ENCODE measurements around the gene TSPAN18. TPM values are rescaled to one million over a fixed set of nuclear protein-coding genes. Genes with fewer than 3 reads are reported as not detected.
A peak's percentile ranks its signal among the peaks of the same experiment; 100 is the strongest.

The TSPAN18 gene
- total and polyA plus RNA-seq, 4 experiments from 2014 or later, result 7.3 to 48.6 (median 18.2) TPM

- H3K27ac Mint-ChIP-seq, result peak overlapping the region in 1 of 7 donors; percentile 57
- Histone ChIP-seq H3K36me3 (ENCODE audit: insufficient read depth, low read length) (peaks cover 17% of the 10 kb centered on the region), H3K9me3 (ENCODE audit: control insufficient read depth in 1 of 2, low read length in 2 of 2) (no peaks in the 10 kb centered on the region), H3K27me3 (ENCODE audit: insufficient read depth, low read length) (no peaks in the 10 kb centered on the region), H3K4me3 (ENCODE audit: low read length in 2 of 2) (no peak overlapping the region), H3K27ac (ENCODE audit: low read depth, low read length) (no peak overlapping the region), H3K4me1 (ENCODE audit: insufficient read depth, low read length) (no peaks in the 10 kb centered on the region)
- ChIA-PET POLR2A (ENCODE audit: partially characterized antibody) (no interaction called here), CTCF (ENCODE audit: partially characterized antibody) (interaction anchor here (2.4 kb wide), 1 partner anchor 11 kb away, joined by 7 read pairs; no protein-coding TSS in a partner anchor)
- no peaks in the 10 kb centered on the region for H3K4me1 Mint-ChIP-seq
- H3K4me3 Mint-ChIP-seq, result no peak overlapping the region
- peaks cover 15 to 42% of the 10 kb centered on the region in 2 donors for H3K36me3 Mint-ChIP-seq
- DNase-seq, result no peak
- intact Hi-C loops (cut with micrococcal nuclease), result no loop called here
- H3K9me3 Mint-ChIP-seq, result no peaks in the 10 kb centered on the region
- no peaks in the 10 kb centered on the region for H3K27me3 Mint-ChIP-seq
Measured at GRCh38 chr11:44916801-44917385, 190.1 kb downstream of the TSPAN18 start.

GRCh38 chr11:44917741-44918140 is 191.0 kb downstream of the TSPAN18 start:
- Histone ChIP-seq H3K36me3 (ENCODE audit: insufficient read depth, low read length) (peaks cover 17% of the 10 kb centered on the region), H3K4me1 (ENCODE audit: insufficient read depth, low read length) (no peaks in the 10 kb centered on the region), H3K9me3 (ENCODE audit: control insufficient read depth in 1 of 2, low read length in 2 of 2) (no peaks in the 10 kb centered on the region), H3K27me3 (ENCODE audit: insufficient read depth, low read length) (no peaks in the 10 kb centered on the region), H3K4me3 (ENCODE audit: low read length in 2 of 2) (no peak overlapping the region), H3K27ac (ENCODE audit: low read depth, low read length) (no peak overlapping the region)
- no peaks in the 10 kb centered on the region for H3K9me3 Mint-ChIP-seq
- no peaks in the 10 kb centered on the region for H3K4me1 Mint-ChIP-seq
- no peak for DNase-seq
- H3K4me3 Mint-ChIP-seq, result no peak overlapping the region
- H3K36me3 Mint-ChIP-seq, result peaks cover 10 to 40% of the 10 kb centered on the region in 2 donors
- ChIA-PET POLR2A (ENCODE audit: partially characterized antibody) (no interaction called here), CTCF (ENCODE audit: partially characterized antibody) (interaction anchor here (2.4 kb wide), 1 partner anchor 10 kb away, joined by 7 read pairs; no protein-coding TSS in a partner anchor)
- intact Hi-C loops (cut with micrococcal nuclease), result no loop called here
- H3K27me3 Mint-ChIP-seq, result no peaks in the 10 kb centered on the region
- H3K27ac Mint-ChIP-seq, result peak overlapping the region in 1 of 7 donors; percentile 46

GRCh38 chr11:44920451-44920850 is 193.7 kb downstream of the TSPAN18 start:
- Histone ChIP-seq H3K9me3 (ENCODE audit: control insufficient read depth in 1 of 2, low read length in 2 of 2) (no peaks in the 10 kb centered on the region), H3K36me3 (ENCODE audit: insufficient read depth, low read length) (peaks cover 17% of the 10 kb centered on the region), H3K27ac (ENCODE audit: low read depth, low read length) (no peak overlapping the region), H3K27me3 (ENCODE audit: insufficient read depth, low read length) (no peaks in the 10 kb centered on the region), H3K4me1 (ENCODE audit: insufficient read depth, low read length) (no peaks in the 10 kb centered on the region), H3K4me3 (ENCODE audit: low read length in 2 of 2) (no peak overlapping the region)
- Mint-ChIP-seq H3K4me3 (no peak overlapping the region), H3K27ac (no peak overlapping the region), H3K27me3 (no peaks in the 10 kb centered on the region), H3K4me1 (no peaks in the 10 kb centered on the region), H3K9me3 (no peaks in the 10 kb centered on the region), H3K36me3 (peaks cover 9 to 43% of the 10 kb centered on the region in 2 donors)
- intact Hi-C loops (cut with micrococcal nuclease), result no loop called here
- POLR2A ChIA-PET (ENCODE audit: partially characterized antibody), result no interaction called here
- no peak for DNase-seq
- CTCF ChIA-PET (ENCODE audit: partially characterized antibody), result interaction anchor here (0.9 to 2.4 kb wide), 5 partner anchors 8 to 190 kb away, joined by 3 to 10 read pairs (median 4); no protein-coding TSS in a partner anchor

- Histone ChIP-seq H3K27me3 (ENCODE audit: insufficient read depth, low read length) (no peaks in the 10 kb centered on the region), H3K36me3 (ENCODE audit: insufficient read depth, low read length) (peaks cover 14% of the 10 kb centered on the region), H3K9me3 (ENCODE audit: control insufficient read depth in 1 of 2, low read length in 2 of 2) (no peaks in the 10 kb centered on the region), H3K27ac (ENCODE audit: low read depth, low read length) (no peak overlapping the region), H3K4me1 (ENCODE audit: insufficient read depth, low read length) (no peaks in the 10 kb centered on the region), H3K4me3 (ENCODE audit: low read length in 2 of 2) (no peak overlapping the region)
- ChIA-PET CTCF (ENCODE audit: partially characterized antibody) (interaction anchor here (0.6 to 1.7 kb wide), 5 partner anchors 13 to 367 kb away, joined by 3 to 7 read pairs (median 4); no protein-coding TSS in a partner anchor), POLR2A (ENCODE audit: partially characterized antibody) (no interaction called here)
- peaks cover 7 to 42% of the 10 kb centered on the region in 2 donors for H3K36me3 Mint-ChIP-seq
- no peak for DNase-seq
- H3K4me1 Mint-ChIP-seq, result peaks cover 0 to 7% (median 0%) of the 10 kb centered on the region in 4 donors
- no peak overlapping the region for H3K4me3 Mint-ChIP-seq
- peak overlapping the region in 4 of 7 donors; percentile 17 to 43 (median 33) for H3K27ac Mint-ChIP-seq
- intact Hi-C loops (cut with micrococcal nuclease), result no loop called here
- H3K9me3 Mint-ChIP-seq, result no peaks in the 10 kb centered on the region
- H3K27me3 Mint-ChIP-seq, result no peaks in the 10 kb centered on the region
Measured at GRCh38 chr11:44923115-44923514, 196.4 kb downstream of the TSPAN18 start.

- H3K27me3 Mint-ChIP-seq, result no peaks in the 10 kb centered on the region
- H3K4me1 ChIP-seq (ENCODE audit: insufficient read depth, low read length), result no peaks in the 10 kb centered on the region
- H3K36me3 ChIP-seq (ENCODE audit: insufficient read depth, low read length), result peaks cover 14% of the 10 kb centered on the region
- no peak for DNase-seq
- no peaks in the 10 kb centered on the region for H3K9me3 ChIP-seq (ENCODE audit: control insufficient read depth in 1 of 2, low read length in 2 of 2)
- H3K27ac Mint-ChIP-seq, result peak overlapping the region in 1 of 7 donors; percentile 56
- H3K9me3 Mint-ChIP-seq, result no peaks in the 10 kb centered on the region
- no peak overlapping the region for H3K27ac ChIP-seq (ENCODE audit: low read depth, low read length)
- ChIA-PET POLR2A (ENCODE audit: partially characterized antibody) (no interaction called here), CTCF (ENCODE audit: partially characterized antibody) (interaction anchor here (1.4 to 1.5 kb wide), 2 partner anchors 156 to 181 kb away, joined by 4 to 7 read pairs; no protein-coding TSS in a partner anchor)
- no peaks in the 10 kb centered on the region for H3K27me3 ChIP-seq (ENCODE audit: insufficient read depth, low read length)
- H3K4me3 ChIP-seq (ENCODE audit: low read length in 2 of 2), result no peak overlapping the region
- peaks cover 0 to 7% (median 0%) of the 10 kb centered on the region in 4 donors for H3K4me1 Mint-ChIP-seq
- no peak overlapping the region for H3K4me3 Mint-ChIP-seq
- peaks cover 7 to 44% of the 10 kb centered on the region in 2 donors for H3K36me3 Mint-ChIP-seq
- intact Hi-C loops (cut with micrococcal nuclease), result no loop called here
Measured at GRCh38 chr11:44923806-44924205, 197.0 kb downstream of the TSPAN18 start.

DNA sequence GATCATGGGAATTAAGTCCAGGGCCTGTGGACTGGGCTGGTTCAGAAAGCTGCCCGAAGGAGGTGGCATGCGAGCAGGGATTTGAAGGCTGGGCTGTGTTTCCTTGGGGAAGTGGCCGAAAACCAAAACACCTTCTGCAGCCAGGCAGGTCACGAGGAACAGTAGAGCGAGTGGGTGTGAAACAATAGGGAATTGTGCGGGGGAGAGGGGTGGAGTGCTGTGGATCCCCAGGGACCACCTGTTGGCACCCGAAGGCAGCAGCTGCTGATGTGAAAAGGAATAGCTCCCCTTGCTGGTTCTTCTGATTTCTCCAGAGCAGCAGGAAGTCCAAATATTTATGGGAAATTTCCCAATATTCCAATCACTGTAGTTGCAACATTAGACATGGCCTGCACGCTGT is 199.3 kb downstream of the TSPAN18 start:
- no peaks in the 10 kb centered on the region for H3K27me3 ChIP-seq (ENCODE audit: insufficient read depth, low read length)
- H3K4me3 ChIP-seq (ENCODE audit: low read length in 2 of 2), result no peak overlapping the region
- intact Hi-C loops (cut with micrococcal nuclease), result loop anchor here (5.0 kb wide), 2 partner anchors 366 to 406 kb away; no protein-coding TSS in a partner anchor
- Mint-ChIP-seq H3K27me3 (no peaks in the 10 kb centered on the region), H3K4me1 (peaks cover 0 to 7% (median 0%) of the 10 kb centered on the region in 4 donors), H3K4me3 (no peak overlapping the region), H3K36me3 (peaks cover 10 to 42% of the 10 kb centered on the region in 2 donors), H3K9me3 (no peaks in the 10 kb centered on the region), H3K27ac (peak overlapping the region in 1 of 7 donors; percentile 48)
- no peak for DNase-seq
- CTCF ChIA-PET (ENCODE audit: partially characterized antibody), result interaction anchor here (1.1 to 18.9 kb wide), 12 partner anchors 12 to 408 kb away, joined by 3 to 1298 read pairs (median 5); no protein-coding TSS in a partner anchor
- H3K9me3 ChIP-seq (ENCODE audit: control insufficient read depth in 1 of 2, low read length in 2 of 2), result no peaks in the 10 kb centered on the region
- no peaks in the 10 kb centered on the region for H3K36me3 ChIP-seq (ENCODE audit: insufficient read depth, low read length)
- POLR2A ChIA-PET (ENCODE audit: partially characterized antibody), result no interaction called here
- H3K4me1 ChIP-seq (ENCODE audit: insufficient read depth, low read length), result no peaks in the 10 kb centered on the region
- H3K27ac ChIP-seq (ENCODE audit: low read depth, low read length), result no peak overlapping the region

DNA sequence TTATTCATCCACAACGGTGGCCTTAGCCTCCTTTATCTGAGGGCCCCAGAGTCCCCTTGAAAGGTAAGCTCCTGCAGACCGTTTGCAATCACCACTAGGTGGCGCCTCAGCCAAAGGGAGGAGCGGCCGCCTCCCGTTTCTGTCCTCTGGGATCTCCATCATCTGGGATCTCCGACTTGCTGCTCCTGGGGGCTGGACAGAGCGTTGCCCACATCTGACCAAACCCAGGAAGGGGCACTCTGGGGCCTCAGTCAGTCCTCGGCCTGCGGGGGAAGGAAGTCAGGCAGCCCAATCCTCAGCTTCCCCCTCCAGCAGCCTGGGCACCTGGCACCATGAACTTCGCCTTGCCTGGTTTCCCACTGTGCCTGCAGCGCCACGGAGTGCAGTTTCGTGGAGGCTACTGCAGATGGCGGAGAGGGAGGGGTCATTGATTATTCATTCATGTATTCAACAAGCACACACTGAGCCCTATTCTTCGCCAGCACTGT is 200.5 kb downstream of the TSPAN18 start:
- Mint-ChIP-seq H3K36me3 (peaks cover 10 to 34% of the 10 kb centered on the region in 2 donors), H3K4me3 (no peak overlapping the region), H3K4me1 (peaks cover 0 to 7% (median 0%) of the 10 kb centered on the region in 4 donors), H3K27ac (peak overlapping the region in 1 of 7 donors; percentile 31), H3K27me3 (no peaks in the 10 kb centered on the region), H3K9me3 (no peaks in the 10 kb centered on the region)
- Histone ChIP-seq H3K9me3 (ENCODE audit: control insufficient read depth in 1 of 2, low read length in 2 of 2) (no peaks in the 10 kb centered on the region), H3K27ac (ENCODE audit: low read depth, low read length) (no peak overlapping the region), H3K4me1 (ENCODE audit: insufficient read depth, low read length) (no peaks in the 10 kb centered on the region), H3K27me3 (ENCODE audit: insufficient read depth, low read length) (no peaks in the 10 kb centered on the region), H3K36me3 (ENCODE audit: insufficient read depth, low read length) (no peaks in the 10 kb centered on the region), H3K4me3 (ENCODE audit: low read length in 2 of 2) (no peak overlapping the region)
- DNase-seq, result peak in 4 of 5 donors; percentile 35 to 51 (median 38)
- intact Hi-C loops (cut with micrococcal nuclease), result loop anchor here (1.0 to 5.0 kb wide), 3 partner anchors 176 to 405 kb away; no protein-coding TSS in a partner anchor
- POLR2A ChIA-PET (ENCODE audit: partially characterized antibody), result interaction anchor here (1.0 to 2.4 kb wide), 3 partner anchors 16 to 178 kb away, joined by 3 to 11 read pairs (median 8); no protein-coding TSS in a partner anchor
- CTCF ChIA-PET (ENCODE audit: partially characterized antibody), result interaction anchor here (0.7 to 18.9 kb wide), 28 partner anchors 8 to 406 kb away, joined by 3 to 1298 read pairs (median 4); partner anchors contain the start of gene TP53I11
